PC-9 (cell line): ENCODE results near the gene DENND5A.

ENCODE experiments used
- EZH2 ChIP-seq: fragments of 200-600 bp; sonication (generic); IDR thresholded peaks from 2 replicates; pipeline ENCODE4 v1.8.0; 2017; ENCODE audit warnings: antibody characterized with exemption, low read depth
- TF ChIP-seq, protein P1 (sequence below): fragments of 200-600 bp; sonication (generic); conservative IDR thresholded peaks from 2 replicates; pipeline ENCODE4 v1.6.1; 2017; ENCODE audit warnings: mixed run types, antibody characterized with exemption, mild to moderate bottlenecking, moderate library complexity

GRCh38 chr11:9203691-9204311, 61.3 kb downstream of the DENND5A start:
- TF ChIP-seq, protein P1, sequence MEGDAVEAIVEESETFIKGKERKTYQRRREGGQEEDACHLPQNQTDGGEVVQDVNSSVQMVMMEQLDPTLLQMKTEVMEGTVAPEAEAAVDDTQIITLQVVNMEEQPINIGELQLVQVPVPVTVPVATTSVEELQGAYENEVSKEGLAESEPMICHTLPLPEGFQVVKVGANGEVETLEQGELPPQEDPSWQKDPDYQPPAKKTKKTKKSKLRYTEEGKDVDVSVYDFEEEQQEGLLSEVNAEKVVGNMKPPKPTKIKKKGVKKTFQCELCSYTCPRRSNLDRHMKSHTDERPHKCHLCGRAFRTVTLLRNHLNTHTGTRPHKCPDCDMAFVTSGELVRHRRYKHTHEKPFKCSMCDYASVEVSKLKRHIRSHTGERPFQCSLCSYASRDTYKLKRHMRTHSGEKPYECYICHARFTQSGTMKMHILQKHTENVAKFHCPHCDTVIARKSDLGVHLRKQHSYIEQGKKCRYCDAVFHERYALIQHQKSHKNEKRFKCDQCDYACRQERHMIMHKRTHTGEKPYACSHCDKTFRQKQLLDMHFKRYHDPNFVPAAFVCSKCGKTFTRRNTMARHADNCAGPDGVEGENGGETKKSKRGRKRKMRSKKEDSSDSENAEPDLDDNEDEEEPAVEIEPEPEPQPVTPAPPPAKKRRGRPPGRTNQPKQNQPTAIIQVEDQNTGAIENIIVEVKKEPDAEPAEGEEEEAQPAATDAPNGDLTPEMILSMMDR = no peak
- TF ChIP-seq EZH2 = no peak
